Right lobe of liver (tissue), 4 donors: ENCODE results near the gene COL5A1.

Experiments
- CTCF ChIP-seq, 4 donors: fragments of 200-600 bp in 3 of 4; fragments of 450-650 bp in 1 of 4; IDR thresholded peaks; one replicate each; pipeline versions ENCODE4 v1.5.1 to v1.8.0; 2016 to 2022; ENCODE audit warnings: antibody characterized with exemption in 4 of 4, mild to moderate bottlenecking in 2 of 4
- POLR2A ChIP-seq: fragments of 450-650 bp; IDR thresholded peaks from one replicate; pipeline ENCODE4 v1.6.1; 2017; ENCODE audit warnings: antibody characterized with exemption, mild to moderate bottlenecking
- donor health status: DM: no; HTN: no; CAD: no.
- donor health status: DM: no; HTN: no; CAD: no.
- donor health status: DM: no; HTN: yes; CAD: no.

GRCh38 chr9:134837529-134837928, 195.9 kb downstream of the COL5A1 start:
- no peak for TF ChIP-seq CTCF (IDR thresholded peaks at IDR 0.05)
- TF ChIP-seq POLR2A: no peak
